CD1c-positive myeloid dendritic cell (primary cell): ENCODE results near the gene CNNM3.
"Not testable (repeated sequence)": the region's sequence is repeated elsewhere in the genome, so short reads cannot be mapped to it uniquely, and the experiment has no call there.

Experiments used
- DNase-seq: peaks from one replicate; pipeline ENCODE4 v3.0.0-alpha.2; 2016; ENCODE audit errors: extremely low spot score

CNNM3 gene

DNA sequence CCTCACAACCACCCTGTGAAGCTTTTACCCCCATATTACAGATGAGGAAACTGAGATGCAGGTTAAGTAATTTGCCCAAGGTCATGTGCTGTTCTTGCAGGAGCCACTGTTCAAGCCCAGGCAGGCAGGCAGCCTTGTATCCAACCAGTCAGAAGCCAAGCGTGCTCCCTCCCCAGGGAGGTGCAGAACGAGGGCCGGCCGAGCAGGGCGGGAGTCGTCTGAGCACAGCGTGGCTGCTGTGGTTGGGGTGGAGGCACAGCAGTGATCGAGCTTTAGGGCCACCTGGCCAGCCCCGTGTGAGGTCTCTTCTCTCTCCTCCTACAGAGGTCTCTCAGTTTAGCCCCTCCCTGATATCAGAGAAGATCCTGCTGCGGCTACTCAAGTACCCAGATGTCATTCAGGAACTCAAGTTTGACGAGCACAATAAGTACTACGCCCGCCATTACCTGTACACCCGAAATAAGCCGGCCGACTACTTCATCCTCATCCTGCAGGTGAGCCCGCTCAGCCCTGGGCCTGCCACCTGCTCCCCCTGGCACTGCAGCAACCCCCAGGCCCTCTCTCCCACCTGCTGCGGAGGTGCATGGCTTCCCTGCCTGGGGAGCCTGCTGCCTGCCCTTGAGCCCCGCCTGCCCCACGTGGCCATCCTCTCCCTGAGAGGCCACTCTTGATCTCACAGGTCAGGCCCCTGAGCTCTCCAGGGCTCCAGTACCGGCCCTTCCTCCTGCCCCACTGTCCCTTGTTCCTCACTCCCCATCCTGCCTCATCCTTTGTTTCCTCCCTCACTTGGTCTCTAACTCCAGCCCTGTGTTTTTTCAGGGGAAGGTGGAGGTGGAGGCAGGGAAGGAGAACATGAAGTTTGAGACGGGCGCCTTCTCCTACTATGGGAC, 17.1 kb upstream of the CNNM3 start:
- no peak for DNase-seq

DNA sequence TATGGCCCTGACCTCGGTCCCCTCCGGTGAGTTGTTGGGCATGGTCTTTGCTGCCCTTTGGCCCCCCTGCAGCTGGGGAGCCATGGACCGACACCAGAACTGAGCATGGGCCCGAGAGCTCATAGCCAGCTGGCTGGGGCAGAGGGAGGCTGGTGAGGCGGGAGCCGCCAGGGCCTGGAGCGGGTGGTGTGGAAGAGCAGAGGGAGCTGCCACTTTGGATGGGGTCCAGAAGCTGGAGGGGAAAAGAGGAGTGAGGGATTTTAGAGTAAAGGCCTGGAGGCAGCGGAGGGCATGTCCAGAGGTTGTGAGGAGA, 16.5 kb upstream of the CNNM3 start:
- DNase-seq, result no peak

DNA sequence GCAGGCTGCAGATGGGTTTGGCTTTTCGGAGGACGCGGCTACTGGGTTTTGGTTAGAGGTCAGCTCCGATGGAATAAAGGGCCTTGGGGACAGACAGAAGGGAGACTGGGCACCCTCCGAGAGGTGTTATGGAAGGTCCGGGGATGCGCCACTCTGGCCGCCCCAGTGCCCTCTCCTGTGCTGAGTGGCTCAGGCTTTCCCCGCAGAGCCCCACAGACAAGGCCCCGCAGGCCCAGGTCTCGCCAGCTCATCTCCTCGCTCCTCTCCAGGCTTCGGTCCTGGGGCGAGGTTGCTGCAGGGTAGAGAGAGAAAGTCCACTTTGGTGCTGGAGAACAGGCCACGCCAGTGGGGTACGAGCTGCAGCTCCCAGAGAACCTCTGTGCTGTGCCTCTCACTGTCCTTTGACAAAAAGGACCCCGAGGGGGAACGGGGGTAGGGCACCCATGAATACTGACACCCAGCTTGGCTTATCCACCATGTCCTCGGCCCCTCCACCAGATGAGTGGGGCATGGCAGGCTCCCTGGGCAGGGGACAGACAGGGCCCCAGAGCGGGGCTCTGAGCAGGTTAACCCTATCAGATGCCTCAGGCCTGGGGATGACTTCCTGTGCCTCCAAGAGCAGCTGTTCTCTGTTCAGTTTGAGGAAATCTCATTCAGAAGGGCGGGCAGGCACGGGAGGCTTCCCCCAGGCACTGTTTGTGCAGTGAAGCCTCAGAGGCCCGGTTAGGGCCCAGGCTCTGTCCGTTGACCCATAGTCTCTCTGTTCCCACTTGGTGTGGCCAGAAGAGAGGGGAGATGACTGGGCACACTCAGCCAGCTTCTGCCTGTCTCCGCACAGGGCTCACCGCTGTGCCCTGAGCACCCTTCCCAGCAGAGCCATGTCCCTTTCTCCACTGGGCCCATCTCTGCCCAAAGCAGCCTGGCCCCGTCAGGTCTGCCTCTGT, 15.7 kb upstream of the CNNM3 start:
- DNase-seq, result no peak

DNA sequence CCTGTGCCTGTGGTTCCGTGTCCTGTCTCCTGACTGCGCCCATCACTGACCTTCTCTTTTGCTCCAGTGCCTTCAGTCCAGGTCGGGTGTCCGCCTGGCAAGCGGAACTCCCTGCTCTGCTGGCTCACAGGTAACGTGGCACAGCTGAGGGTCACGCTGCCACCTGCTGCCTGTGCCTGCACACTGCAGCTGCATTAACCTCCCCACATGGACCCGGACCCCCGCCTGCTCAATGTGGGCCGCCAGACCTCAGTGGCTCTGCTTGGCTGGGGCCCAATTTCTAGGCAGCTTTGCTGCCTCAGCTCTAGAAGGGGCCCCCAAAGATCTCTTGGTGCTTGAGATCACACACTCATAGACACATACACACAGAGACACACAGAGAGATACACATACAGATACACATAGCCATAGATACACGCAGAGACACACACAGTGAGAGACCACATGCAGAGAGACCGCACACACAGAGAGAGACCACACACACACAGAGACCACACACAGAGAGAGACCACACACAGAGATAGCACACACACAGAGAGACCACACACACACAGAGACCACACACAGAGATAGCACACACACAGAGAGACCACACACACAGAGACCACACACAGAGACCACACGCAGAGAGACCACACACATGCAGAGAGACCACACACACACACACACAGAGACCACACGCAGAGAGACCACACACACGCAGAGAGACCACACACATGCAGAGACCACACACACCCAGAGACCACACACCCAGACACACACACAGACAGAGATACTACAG, 14.9 kb upstream of the CNNM3 start:
- DNase-seq, result peak; percentile 57

DNA sequence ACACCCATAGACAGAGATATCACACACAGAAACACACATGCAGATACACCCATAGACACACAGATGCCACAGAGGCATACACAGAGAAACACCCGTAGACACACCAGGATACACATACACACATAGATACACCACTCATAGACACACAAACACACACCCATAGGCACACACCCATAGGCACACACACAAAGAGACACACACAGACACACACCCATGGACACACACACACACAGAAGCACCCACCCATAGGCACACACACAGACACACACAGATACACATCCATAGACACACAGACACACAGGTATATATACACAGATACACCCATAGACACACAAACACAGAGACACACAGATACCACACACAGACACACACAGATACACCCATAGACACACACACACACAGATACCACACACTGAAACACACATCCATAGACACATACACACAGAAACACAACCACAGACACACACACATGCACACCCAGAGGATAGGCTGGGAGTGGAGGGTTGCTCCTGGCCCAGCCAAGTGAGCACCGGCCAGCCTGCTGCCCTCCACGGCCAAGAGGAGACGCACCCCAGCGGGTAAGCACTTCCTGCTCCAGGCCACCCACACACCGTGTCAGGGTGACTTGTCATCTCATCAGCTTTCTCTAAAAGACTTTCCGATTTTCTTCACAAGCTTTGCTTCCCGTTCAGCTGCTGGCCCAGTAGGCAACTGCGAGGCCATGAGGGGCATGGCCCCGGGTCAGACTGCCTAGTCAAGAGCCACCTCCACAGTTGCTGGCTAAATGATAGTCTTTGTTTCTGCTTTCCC, 14.1 kb upstream of the CNNM3 start:
- peak; percentile 80 for DNase-seq

DNA sequence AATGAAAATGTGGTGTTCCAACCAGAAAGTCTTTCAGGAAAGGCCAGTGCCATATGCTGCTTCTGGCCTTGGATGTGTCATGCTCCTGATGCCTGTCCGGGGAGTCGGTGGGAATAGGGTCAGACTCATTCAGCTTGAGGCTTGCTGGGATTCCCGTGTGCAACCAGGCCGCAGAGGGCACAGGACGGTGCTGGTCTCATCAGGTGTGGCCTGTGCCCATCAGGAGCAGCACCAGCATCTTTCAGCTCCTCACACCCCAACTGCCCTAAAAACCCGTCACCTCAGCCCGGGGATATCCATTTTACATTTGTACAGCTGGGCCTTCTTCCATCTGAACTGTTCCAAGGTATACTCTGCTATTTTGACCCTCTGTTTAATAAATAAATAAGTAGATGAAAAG, 13.3 kb upstream of the CNNM3 start:
- DNase-seq, result no peak

DNA sequence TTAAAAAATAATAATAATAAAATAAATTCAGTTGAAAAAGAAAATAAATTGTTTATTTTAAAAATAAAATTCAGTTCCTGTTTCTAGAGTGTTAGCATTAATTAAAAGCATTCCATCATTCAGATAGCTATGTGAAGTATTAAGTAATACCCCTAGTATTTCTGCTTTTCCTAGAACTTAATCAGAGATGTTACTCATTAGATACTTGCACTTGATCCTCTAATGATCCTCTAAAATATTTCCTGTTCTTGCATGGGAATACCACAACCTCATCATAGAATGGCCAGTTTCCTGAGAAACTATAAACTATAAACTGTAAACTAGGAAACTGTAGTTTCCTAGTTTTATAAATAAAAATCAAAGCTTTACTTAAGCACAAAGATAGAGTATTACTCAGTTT, 11.1 kb upstream of the CNNM3 start:
- DNase-seq, result peak; percentile 25

DNA sequence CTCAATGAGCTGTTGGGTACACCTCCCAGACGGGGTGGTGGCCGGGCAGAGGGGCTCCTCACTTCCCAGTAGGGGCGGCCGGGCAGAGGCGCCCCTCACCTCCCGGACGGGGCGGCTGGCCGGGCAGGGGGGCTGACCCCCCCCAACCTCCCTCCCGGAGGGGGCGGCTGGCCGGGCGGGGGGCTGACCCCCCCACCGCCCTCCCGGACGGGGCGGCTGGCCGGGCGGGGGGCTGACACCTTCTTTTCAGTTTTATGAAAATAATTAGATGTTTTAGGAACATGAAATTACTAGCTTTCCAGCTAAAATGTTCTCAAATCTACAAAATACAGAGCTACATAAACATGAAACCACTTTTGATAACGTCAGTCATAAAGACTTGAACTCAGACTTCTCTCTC, 10.1 kb upstream of the CNNM3 start:
- not testable (repeated sequence) for DNase-seq

DNA sequence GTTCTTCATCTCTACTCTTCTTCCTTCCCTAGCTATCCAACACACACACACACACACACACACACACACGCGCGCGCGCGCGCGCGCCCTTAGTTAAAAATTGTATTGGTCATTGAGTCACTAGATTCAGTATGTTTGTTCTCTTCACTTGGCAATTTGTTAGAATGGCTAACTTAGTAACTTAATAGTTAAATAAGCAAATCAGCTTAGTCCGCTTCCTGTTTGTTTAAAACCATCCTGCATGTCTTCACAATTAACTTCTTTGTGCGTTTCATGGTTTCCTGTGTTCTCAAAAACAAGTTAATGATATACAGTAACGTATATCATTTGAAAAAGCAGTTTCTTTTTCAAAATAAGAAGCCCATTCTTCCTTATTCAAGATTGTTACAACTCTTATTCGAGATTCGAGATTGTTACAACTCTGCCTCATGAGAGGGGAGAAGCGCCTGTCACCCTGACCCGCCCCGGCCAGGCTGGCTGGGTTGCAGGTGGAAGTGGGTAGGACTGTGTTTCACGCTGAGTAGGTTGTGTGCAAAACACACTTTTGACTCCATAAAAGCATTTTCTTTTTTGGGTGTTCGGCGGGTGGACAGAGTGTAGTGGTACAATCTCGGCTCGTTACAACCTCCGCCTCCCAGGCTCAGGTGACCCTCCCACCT, 9.5 kb upstream of the CNNM3 start:
- no peak for DNase-seq

DNA sequence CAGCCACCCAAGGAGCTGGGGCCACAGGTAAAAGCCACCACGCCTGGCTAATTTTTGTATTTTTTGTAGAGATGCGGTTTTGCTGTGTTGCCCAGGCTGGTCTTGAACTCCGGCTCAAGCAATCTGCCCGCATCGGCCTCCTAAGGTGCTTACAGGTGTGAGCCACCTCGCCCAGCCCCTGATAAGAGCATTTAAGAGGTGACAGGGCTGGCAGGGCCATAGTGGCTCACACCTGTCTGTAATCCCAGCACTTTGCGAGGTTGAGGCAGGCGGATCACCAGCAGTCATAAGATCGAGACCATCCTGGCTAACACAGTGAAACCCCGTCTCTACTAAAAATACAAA, 9.0 kb upstream of the CNNM3 start:
- no peak for DNase-seq

DNA sequence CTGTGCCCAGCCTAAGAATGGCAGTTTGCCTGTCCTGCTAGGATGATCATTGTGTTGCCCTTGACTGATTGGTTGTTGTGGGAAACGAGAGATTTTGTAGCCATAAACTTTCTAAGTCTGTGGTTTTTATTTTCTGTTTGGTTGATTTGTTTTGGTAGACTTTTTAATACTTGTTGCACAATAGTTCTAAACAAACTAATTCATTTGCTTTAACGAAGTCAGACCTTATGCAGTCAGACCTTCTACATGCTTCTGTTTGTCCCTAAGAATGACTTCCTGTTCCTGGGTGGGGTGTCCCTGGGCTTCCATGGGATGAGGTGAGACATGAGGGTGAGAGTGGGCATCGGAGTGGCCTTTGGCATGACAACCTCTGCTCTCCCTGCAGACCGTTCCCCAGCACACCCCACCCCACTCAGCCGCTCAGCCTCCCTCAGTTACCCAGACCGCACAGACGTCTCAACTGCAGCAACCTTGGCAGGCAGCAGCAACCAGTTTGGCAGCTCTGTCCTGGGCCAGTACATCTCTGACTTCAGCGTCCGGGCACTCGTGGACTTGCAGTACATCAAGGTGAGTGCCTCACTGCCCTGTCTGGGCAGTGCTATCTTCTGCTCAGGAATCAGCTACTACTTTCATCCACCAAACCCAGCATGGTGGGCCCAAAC, 7.8 kb upstream of the CNNM3 start:
- no peak for DNase-seq

DNA sequence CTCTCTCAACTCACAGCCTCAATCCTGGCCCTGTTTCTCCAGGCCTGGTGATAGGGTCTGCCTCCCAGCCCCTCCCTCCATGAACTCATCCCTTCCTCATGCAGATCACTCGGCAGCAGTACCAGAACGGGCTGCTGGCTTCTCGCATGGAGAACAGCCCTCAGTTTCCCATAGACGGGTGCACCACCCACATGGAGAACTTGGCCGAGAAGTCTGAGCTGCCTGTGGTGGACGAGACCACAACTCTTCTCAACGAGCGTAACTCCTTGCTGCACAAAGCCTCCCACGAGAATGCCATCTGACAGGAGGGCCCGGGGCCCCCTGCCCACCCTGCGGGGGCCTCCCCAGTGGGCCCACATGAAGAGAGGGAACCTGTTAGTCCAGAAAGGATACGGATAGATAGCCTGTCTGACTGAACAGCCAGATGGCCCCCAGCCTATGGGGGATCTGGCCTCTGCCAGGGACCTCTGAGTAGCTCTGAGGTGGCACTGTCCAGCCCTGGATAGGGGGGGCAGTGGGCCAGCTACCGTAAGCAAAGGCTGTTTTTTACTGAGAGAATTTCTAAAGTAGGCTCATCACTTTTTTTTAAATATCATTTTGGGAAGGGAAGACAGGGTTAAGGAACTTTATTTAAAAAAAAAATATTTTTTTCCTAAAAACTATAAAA, 6.7 kb upstream of the CNNM3 start:
- no peak for DNase-seq

DNA sequence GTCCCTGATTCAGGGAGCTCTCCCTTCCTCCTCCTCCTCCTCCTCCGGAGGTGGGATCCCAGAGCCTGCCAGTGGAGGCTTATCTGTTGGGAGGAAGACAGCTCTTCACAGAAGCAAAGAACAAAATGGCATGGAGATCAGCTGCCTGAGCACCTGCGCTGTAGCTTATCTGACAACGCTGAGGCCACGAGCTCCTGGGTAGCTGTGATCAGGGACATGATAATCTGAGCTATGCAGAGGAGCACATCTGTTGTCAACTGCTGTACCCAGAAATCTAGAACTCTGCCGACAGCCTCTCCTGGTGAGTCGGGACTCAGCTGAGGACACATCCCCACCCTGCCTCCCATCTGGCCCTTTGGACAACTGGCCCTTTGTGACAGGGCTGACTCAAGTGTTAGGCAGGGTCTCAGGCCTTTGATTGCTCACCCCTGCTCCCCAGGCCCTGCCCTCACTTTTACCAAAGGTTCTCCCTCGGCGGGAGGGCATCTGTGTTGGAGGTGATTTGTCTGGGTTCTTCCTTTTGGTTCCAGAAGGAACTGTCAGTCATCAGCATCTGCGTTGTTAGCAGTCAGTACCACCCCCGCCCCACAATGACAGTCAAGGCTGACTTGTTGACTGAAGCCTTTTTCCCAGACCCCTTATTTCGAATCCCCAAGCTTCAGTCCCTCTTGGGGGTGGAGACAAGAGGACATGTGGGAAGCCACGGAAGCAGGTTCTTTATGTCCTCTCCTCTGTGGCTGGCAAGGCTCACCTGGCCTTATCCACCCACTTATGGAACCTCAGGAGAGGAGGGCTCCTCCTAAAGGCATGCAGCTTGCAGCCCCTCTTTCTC, 5.9 kb upstream of the CNNM3 start:
- no peak for DNase-seq

DNA sequence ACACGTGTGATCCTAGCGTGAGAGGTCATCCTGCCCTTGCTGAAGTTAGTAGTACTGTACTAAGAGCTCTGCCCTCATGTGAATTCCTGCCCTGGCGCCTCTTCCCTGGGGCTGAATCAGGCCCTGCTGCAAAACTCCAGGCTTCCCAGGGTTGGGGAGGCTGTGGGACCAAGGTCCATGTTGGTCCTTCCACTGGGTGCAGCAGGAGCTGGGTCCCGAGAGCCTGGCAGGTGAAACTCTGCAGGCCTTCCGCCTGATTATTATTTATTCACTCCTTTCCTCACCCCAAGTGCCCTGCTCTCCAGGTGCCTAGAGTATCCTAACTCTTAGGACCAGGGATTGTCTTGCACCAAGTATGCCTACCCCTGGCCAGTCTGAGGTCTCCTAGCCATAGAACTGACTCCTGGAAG, 5.3 kb upstream of the CNNM3 start:
- no peak for DNase-seq

DNA sequence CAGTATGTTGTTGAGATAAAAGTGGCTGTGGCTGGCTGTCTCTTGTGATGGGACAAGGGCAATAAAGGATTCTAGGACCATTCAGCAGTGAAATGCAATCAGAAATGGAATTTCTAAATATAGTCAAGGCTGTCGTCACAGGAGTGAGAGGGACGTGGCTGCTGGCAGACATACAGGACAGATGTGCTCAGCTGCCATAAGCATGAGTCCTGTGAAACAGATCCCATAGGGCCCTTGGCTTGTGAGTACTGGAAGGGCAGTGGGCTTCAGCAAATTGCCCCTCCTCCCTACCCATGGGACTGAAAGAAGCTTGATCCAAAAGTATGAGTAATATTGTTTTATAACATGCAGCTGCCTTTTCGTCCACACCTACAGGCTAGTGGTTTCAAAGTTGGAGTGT, 4.2 kb upstream of the CNNM3 start:
- no peak for DNase-seq

DNA sequence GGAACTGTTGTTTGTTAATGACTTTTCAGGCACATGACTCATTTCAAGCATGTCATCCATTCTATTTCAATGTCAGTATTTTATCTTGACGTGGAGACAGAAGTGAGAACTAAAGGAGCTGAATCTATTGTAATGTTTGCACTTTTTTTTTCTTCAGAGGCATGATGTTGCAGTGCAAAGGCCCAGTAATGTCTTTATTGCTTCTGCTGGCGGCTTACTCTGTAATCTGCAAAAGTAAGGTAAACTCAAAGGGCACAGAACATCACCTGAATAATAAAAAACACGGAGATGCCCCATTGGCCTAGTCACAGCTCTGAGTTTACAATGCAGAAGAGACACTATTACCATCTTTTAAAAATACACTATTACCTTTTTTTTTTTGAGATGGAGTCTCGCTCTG, 2.4 kb upstream of the CNNM3 start:
- no peak for DNase-seq

DNA sequence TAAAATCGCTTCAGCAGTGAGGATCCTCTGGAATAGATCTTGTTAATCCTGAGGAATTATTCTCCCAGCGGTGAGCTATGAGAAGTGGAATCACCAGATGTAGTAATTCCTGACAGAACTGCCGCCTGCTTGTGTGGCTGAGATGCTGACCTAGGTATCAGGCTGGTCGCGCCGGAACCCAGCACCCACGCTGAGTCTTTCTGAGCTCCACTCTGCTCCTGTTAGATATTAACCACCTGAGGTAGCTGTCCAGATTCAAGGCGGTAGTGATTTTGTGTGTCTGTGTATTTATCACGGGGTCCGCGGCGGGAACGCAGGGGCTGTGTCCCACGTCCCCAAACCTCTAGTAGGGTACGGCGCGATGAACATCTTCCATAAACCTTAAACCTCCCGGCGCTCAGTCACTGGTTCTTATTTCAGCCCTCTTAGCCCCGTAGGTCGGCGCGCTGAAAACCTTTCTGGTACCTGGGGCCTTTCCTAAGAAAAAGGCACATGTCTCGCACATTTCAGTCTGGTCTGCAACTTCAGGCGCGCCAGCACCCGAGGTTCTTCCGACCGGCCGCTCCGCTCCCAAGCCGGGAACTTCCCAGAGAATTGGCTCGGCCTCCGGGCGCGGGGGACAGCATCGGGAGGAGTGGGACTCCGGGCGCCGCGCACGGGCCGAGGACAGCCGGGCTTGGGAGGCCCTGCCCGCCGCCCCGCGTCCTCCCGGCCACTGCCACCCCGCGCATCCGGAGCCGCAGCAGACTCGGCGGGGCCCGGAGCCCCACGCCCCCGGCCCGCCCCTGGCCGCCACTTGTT, 542 bp upstream of the CNNM3 start:
- DNase-seq, result peak; percentile 6
